ENCODE measurements around the gene MLXIPL. TPM values are rescaled to one million over a fixed set of nuclear protein-coding genes. Genes with fewer than 3 reads are reported as not detected.

Gene MLXIPL
- total RNA-seq, 1 experiment from 2014 or later: 7.2 TPM

- ATAC-seq (no peak), DNase-seq (ENCODE audit: low read depth, low spot score) (no peak)
- TF ChIP-seq CTCF (IDR thresholded peaks at IDR 0.05): no peak
- no peak for TF ChIP-seq TCF7L2 (IDR thresholded peaks at IDR 0.05; ENCODE audit: low read depth, low read length)
- no peak for TF ChIP-seq REST (IDR thresholded peaks at IDR 0.05; ENCODE audit: insufficient read depth in 1 of 2, low read depth in 2 of 2, low read length in 1 of 2)
- no peak for TF ChIP-seq SIN3A (IDR thresholded peaks at IDR 0.05; ENCODE audit: borderline replicate concordance, insufficient read depth, low read depth, low read length)
- no peak for TF ChIP-seq POLR2AphosphoS5 (IDR thresholded peaks at IDR 0.05; ENCODE audit: low read depth, low read length)
- intact Hi-C loops (cut with micrococcal nuclease; ENCODE audit: unreplicated experiment): no loop called here
- POLR2A ChIA-PET: no interaction called here
- in situ Hi-C loops (cut with HindIII; ENCODE audit: low pct_unique_long_range_greater_than_20kb, low sequenced_read_pairs): no loop called here
- Histone ChIP-seq H3K36me3 (ENCODE audit: control insufficient read depth, insufficient read depth, low read length) (no peaks in the 10 kb centered on the region), H3K27me3 (ENCODE audit: control insufficient read depth, insufficient read depth, low read length) (no peaks in the 10 kb centered on the region), H3K27ac (ENCODE audit: low read length) (no peak overlapping the region), H3K4me1 (ENCODE audit: control insufficient read depth, insufficient read depth, low read length) (peaks cover 4% of the 10 kb centered on the region; the same call in 1 of the 2 replicates), H3K9me3 (ENCODE audit: control insufficient read depth, insufficient read depth, low read depth, low read length) (no peaks in the 10 kb centered on the region), H3K4me3 (ENCODE audit: low read depth in 2 of 2, low read length in 2 of 2) (no peak overlapping the region)
- CTCF ChIA-PET: no interaction called here
- no TSS peak for BruUV-seq (replicated peaks)
Measured at GRCh38 chr7:73642834-73643233, 18.5 kb upstream of the MLXIPL start.

GRCh38 chr7:73638911-73639310 lies 14.6 kb upstream of the MLXIPL start:
- no peak overlapping the region for H3K4me3 ChIP-seq (ENCODE audit: low read depth in 2 of 2, low read length in 2 of 2)
- TF ChIP-seq CTCF (IDR thresholded peaks at IDR 0.05) (no peak), POLR2AphosphoS5 (IDR thresholded peaks at IDR 0.05; ENCODE audit: low read depth, low read length) (no peak), SIN3A (IDR thresholded peaks at IDR 0.05; ENCODE audit: borderline replicate concordance, insufficient read depth, low read depth, low read length) (no peak), TCF7L2 (IDR thresholded peaks at IDR 0.05; ENCODE audit: low read depth, low read length) (no peak), REST (IDR thresholded peaks at IDR 0.05; ENCODE audit: insufficient read depth in 1 of 2, low read depth in 2 of 2, low read length in 1 of 2) (no peak)
- H3K27me3 ChIP-seq (ENCODE audit: control insufficient read depth, insufficient read depth, low read length): no peaks in the 10 kb centered on the region
- DNase-seq (ENCODE audit: low read depth, low spot score) (no peak), ATAC-seq (no peak)
- intact Hi-C loops (cut with micrococcal nuclease; ENCODE audit: unreplicated experiment) (no loop called here), in situ Hi-C loops (cut with HindIII; ENCODE audit: low pct_unique_long_range_greater_than_20kb, low sequenced_read_pairs) (no loop called here)
- no TSS peak for BruUV-seq (replicated peaks)
- ChIA-PET POLR2A (no interaction called here), CTCF (no interaction called here)
- no peak overlapping the region for H3K27ac ChIP-seq (ENCODE audit: low read length)
- H3K36me3 ChIP-seq (ENCODE audit: control insufficient read depth, insufficient read depth, low read length): no peaks in the 10 kb centered on the region
- H3K9me3 ChIP-seq (ENCODE audit: control insufficient read depth, insufficient read depth, low read depth, low read length): no peaks in the 10 kb centered on the region
- peaks cover 3% of the 10 kb centered on the region; the same call in 1 of the 2 replicates for H3K4me1 ChIP-seq (ENCODE audit: control insufficient read depth, insufficient read depth, low read length)

All from Panc1 (cell line).